Smooth muscle cell (in vitro differentiated cells): Measurements from ENCODE around the gene SELENOM. TPM values are rescaled to one million over a fixed set of nuclear protein-coding genes. Genes with fewer than 3 reads are reported as not detected.
"Not testable (repeated sequence)": the region's sequence is repeated elsewhere in the genome, so short reads cannot be mapped to it uniquely, and the experiment has no call there.

ENCODE experiments used
- DNase-seq: peaks from one replicate; lab custom pipeline; 2025; ENCODE audit not compliant: unreplicated experiment; lab: John Stamatoyannopoulos, UW
- H2AFZ ChIP-seq: fragments of 200-600 bp; sonication (generic); 2 replicates; pipeline ENCODE4 v1.6.0; 2016; ENCODE audit warnings: antibody characterized with exemption, low read depth, mild to moderate bottlenecking
- H3F3A ChIP-seq: fragments of 200-600 bp; sonication (generic); 2 replicates; pipeline ENCODE4 v1.6.0; 2017; ENCODE audit warnings: antibody characterized with exemption, low read depth
- H3K27ac ChIP-seq: fragments of 200-600 bp; sonication (generic); 2 replicates; pipeline ENCODE4 v1.5.1; 2016; ENCODE audit warnings: low read depth, mild to moderate bottlenecking
- H3K27me3 ChIP-seq: fragments of 200-600 bp; sonication (generic); 2 replicates; pipeline ENCODE4 v1.6.1; 2016; ENCODE audit warnings: low read depth, mild to moderate bottlenecking
- H3K36me3 ChIP-seq: fragments of 200-600 bp; sonication (generic); 2 replicates; pipeline ENCODE4 v1.5.1; 2016; ENCODE audit warnings: low read depth
- H3K4me1 ChIP-seq: fragments of 200-600 bp; sonication (generic); 2 replicates; pipeline ENCODE4 v1.5.1; 2016; ENCODE audit warnings: low read depth
- H3K4me2 ChIP-seq: fragments of 200-600 bp; sonication (generic); 2 replicates; pipeline ENCODE4 v1.6.0; 2016; ENCODE audit warnings: mild to moderate bottlenecking
- H3K4me3 ChIP-seq: fragments of 200-600 bp; sonication (generic); 2 replicates; pipeline ENCODE4 v1.5.1; 2016; ENCODE audit warnings: mild to moderate bottlenecking
- H3K79me2 ChIP-seq: fragments of 200-600 bp; sonication (generic); 2 replicates; pipeline ENCODE4 v1.6.0; 2016; ENCODE audit warnings: low read depth, mild to moderate bottlenecking
- H3K9ac ChIP-seq: fragments of 200-600 bp; sonication (generic); 2 replicates; pipeline ENCODE4 v1.6.0; 2016; ENCODE audit warnings: low read depth
- H3K9me3 ChIP-seq: fragments of 200-600 bp; sonication (generic); replicated peaks from 2 replicates; pipeline ENCODE4 v1.5.1; 2016; ENCODE audit warnings: low read depth
- H4K20me1 ChIP-seq: fragments of 200-600 bp; sonication (generic); 2 replicates; pipeline ENCODE4 v1.6.0; 2016; ENCODE audit warnings: low read depth
- CTCF ChIP-seq: fragments of 200-600 bp; sonication (generic); IDR thresholded peaks from 2 replicates; pipeline ENCODE4 v1.5.1; 2017; ENCODE audit warnings: borderline replicate concordance, mild to moderate bottlenecking, antibody characterized with exemption; ENCODE audit not compliant: insufficient read depth, poor library complexity, severe bottlenecking
- WGBS: methylation state at CpG from one replicate; pipeline ENCODE4 v1.1.7; 2016; ENCODE audit warnings: low lambda C conversion rate; 5-methylcytosine and 5-hydroxymethylcytosine counted together
- polyA plus RNA-seq: library from polyadenylated mRNA; unstranded; fragments of >200 nt; fragmentation: Nextera tagmentation; extraction: Ambion mirVana; gene quantifications from 2 replicates; pipeline ENCODE4 v1.2.1, GENCODE V29; 2016
- total RNA-seq: library from RNA; depleted of rRNA; stranded (reverse); fragments of >200 nt; gene quantifications from 2 replicates; pipeline ENCODE4 v1.2.3, GENCODE V29; 2014

SELENOM gene
- total and polyA plus RNA-seq, 2 experiments from 2014 or later: 450 to 600 TPM

- TF ChIP-seq CTCF: no peak
- no peak overlapping the region for H3K9ac ChIP-seq
- no peaks in the 10 kb centered on the region for H3K27me3 ChIP-seq
- no peaks in the 10 kb centered on the region for H3K36me3 ChIP-seq
- 50% methylated on average over 5 of the region's 5 CpGs for WGBS
- no peak overlapping the region for H3K4me2 ChIP-seq
- no peaks in the 10 kb centered on the region for H3F3A ChIP-seq
- no peak for DNase-seq
- H2AFZ ChIP-seq: no peak overlapping the region
- H3K79me2 ChIP-seq: no peaks in the 10 kb centered on the region
- no peak overlapping the region for H3K27ac ChIP-seq
- H3K4me1 ChIP-seq: no peaks in the 10 kb centered on the region
- no peaks in the 10 kb centered on the region for H4K20me1 ChIP-seq
- H3K9me3 ChIP-seq: no peaks in the 10 kb centered on the region
- H3K4me3 ChIP-seq: no peak overlapping the region
Observed at GRCh38 chr22:31120230-31120629, 12.9 kb upstream of the SELENOM start.

GRCh38 chr22:31119026-31119717, 11.8 kb upstream of the SELENOM start:
- Histone ChIP-seq H4K20me1 (no peaks in the 10 kb centered on the region), H3K36me3 (no peaks in the 10 kb centered on the region), H2AFZ (no peak overlapping the region), H3K4me2 (no peak overlapping the region), H3F3A (no peaks in the 10 kb centered on the region), H3K4me1 (no peaks in the 10 kb centered on the region), H3K79me2 (no peaks in the 10 kb centered on the region), H3K9me3 (no peaks in the 10 kb centered on the region), H3K27ac (no peak overlapping the region), H3K4me3 (no peak overlapping the region), H3K9ac (no peak overlapping the region), H3K27me3 (no peaks in the 10 kb centered on the region)
- 67% methylated on average over 7 of the region's 7 CpGs for WGBS
- no peak for DNase-seq
- no peak for TF ChIP-seq CTCF

- H3F3A ChIP-seq: no peaks in the 10 kb centered on the region
- no peak for DNase-seq
- no peak overlapping the region for H3K4me2 ChIP-seq
- H3K36me3 ChIP-seq: no peaks in the 10 kb centered on the region
- H2AFZ ChIP-seq: no peak overlapping the region
- no peak for TF ChIP-seq CTCF
- no peaks in the 10 kb centered on the region for H3K79me2 ChIP-seq
- H3K27me3 ChIP-seq: no peaks in the 10 kb centered on the region
- H3K4me1 ChIP-seq: no peaks in the 10 kb centered on the region
- H3K9ac ChIP-seq: no peak overlapping the region
- H3K27ac ChIP-seq: no peak overlapping the region
- H3K9me3 ChIP-seq: no peaks in the 10 kb centered on the region
- 91% methylated on average over 3 of the region's 3 CpGs for WGBS
- no peaks in the 10 kb centered on the region for H4K20me1 ChIP-seq
- no peak overlapping the region for H3K4me3 ChIP-seq
Observed at GRCh38 chr22:31118046-31118820, 10.9 kb upstream of the SELENOM start.

- not testable (repeated sequence) for DNase-seq, H3K4me1 ChIP-seq, H3F3A ChIP-seq, H3K36me3 ChIP-seq, H3K4me3 ChIP-seq, H4K20me1 ChIP-seq, H3K4me2 ChIP-seq, H3K79me2 ChIP-seq, H2AFZ ChIP-seq, H3K27ac ChIP-seq, H3K9ac ChIP-seq, H3K27me3 ChIP-seq, H3K9me3 ChIP-seq
- WGBS: 95% methylated on average over 7 of the region's 7 CpGs
Observed at GRCh38 chr22:31112547-31113091, 5.3 kb upstream of the SELENOM start.
